ENCODE results near the gene BTD. TPM values are rescaled to one million over a fixed set of nuclear protein-coding genes. Genes with fewer than 3 reads are reported as not detected.
"Not testable (repeated sequence)": the region's sequence is repeated elsewhere in the genome, so short reads cannot be mapped to it uniquely, and the experiment has no call there.

BTD gene
- total RNA-seq, 1 donor from 2014 or later, result 2.6 TPM

GRCh38 chr3:15579051-15579450, 22.5 kb upstream of the BTD start:
- Mint-ChIP-seq H3K9me3 (no peaks in the 10 kb centered on the region), H3K27ac (no peak overlapping the region), H3K36me3 (ENCODE audit: low read depth) (peaks cover 23% of the 10 kb centered on the region), H3K4me3 (no peak overlapping the region), H3K4me1 (ENCODE audit: low read depth) (no peaks in the 10 kb centered on the region), H3K27me3 (ENCODE audit: insufficient read depth) (no peaks in the 10 kb centered on the region)
- DNase-seq (ENCODE audit: low spot score), result no peak
- intact Hi-C loops (cut with micrococcal nuclease), result no loop called here

GRCh38 chr3:15581471-15582394, 19.8 kb upstream of the BTD start:
- H3K27me3 Mint-ChIP-seq (ENCODE audit: insufficient read depth), result no peaks in the 10 kb centered on the region
- intact Hi-C loops (cut with micrococcal nuclease), result no loop called here
- H3K9me3 Mint-ChIP-seq, result no peaks in the 10 kb centered on the region
- H3K4me3 Mint-ChIP-seq, result no peak overlapping the region
- DNase-seq (ENCODE audit: low spot score), result no peak
- H3K36me3 Mint-ChIP-seq (ENCODE audit: low read depth), result peaks cover 34% of the 10 kb centered on the region
- no peak overlapping the region for H3K27ac Mint-ChIP-seq
- no peaks in the 10 kb centered on the region for H3K4me1 Mint-ChIP-seq (ENCODE audit: low read depth)

- Mint-ChIP-seq H3K9me3 (no peaks in the 10 kb centered on the region), H3K36me3 (ENCODE audit: low read depth) (peaks cover 29% of the 10 kb centered on the region), H3K4me3 (no peak overlapping the region), H3K27ac (no peak overlapping the region), H3K4me1 (ENCODE audit: low read depth) (no peaks in the 10 kb centered on the region), H3K27me3 (ENCODE audit: insufficient read depth) (no peaks in the 10 kb centered on the region)
- DNase-seq (ENCODE audit: low spot score), result no peak
- intact Hi-C loops (cut with micrococcal nuclease), result no loop called here
Measured at GRCh38 chr3:15585111-15585845, 16.3 kb upstream of the BTD start.

- peaks cover 15% of the 10 kb centered on the region for H3K36me3 Mint-ChIP-seq (ENCODE audit: low read depth)
- no peaks in the 10 kb centered on the region for H3K27me3 Mint-ChIP-seq (ENCODE audit: insufficient read depth)
- DNase-seq (ENCODE audit: low spot score), result no peak
- H3K9me3 Mint-ChIP-seq, result no peaks in the 10 kb centered on the region
- intact Hi-C loops (cut with micrococcal nuclease), result no loop called here
- H3K4me3 Mint-ChIP-seq, result no peak overlapping the region
- H3K27ac Mint-ChIP-seq, result no peak overlapping the region
- no peaks in the 10 kb centered on the region for H3K4me1 Mint-ChIP-seq (ENCODE audit: low read depth)
Measured at GRCh38 chr3:15591242-15591641, 10.3 kb upstream of the BTD start.

DNA sequence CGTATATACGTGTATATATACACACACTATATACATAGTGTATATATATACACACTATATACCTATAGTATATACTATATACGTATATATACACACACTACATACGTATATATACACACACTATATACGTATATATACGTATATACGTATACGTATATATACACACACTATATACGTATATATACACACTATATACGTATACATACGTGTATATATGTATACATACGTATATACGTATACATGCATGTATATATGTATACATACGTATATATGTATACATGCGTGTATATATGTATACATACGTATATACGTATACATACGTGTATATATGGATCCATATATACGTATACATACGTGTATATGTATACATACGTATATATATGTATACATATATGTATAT, 9.6 kb upstream of the BTD start:
- intact Hi-C loops (cut with micrococcal nuclease), result no loop called here
- Mint-ChIP-seq H3K36me3 (ENCODE audit: low read depth) (peaks cover 14% of the 10 kb centered on the region), H3K27ac (no peak overlapping the region), H3K9me3 (no peaks in the 10 kb centered on the region), H3K4me1 (ENCODE audit: low read depth) (no peaks in the 10 kb centered on the region), H3K4me3 (no peak overlapping the region), H3K27me3 (ENCODE audit: insufficient read depth) (no peaks in the 10 kb centered on the region)
- DNase-seq (ENCODE audit: low spot score), result no peak

- Mint-ChIP-seq H3K36me3 (ENCODE audit: low read depth) (peaks cover 20% of the 10 kb centered on the region), H3K9me3 (no peaks in the 10 kb centered on the region), H3K4me3 (no peak overlapping the region), H3K27ac (no peak overlapping the region), H3K4me1 (ENCODE audit: low read depth) (no peaks in the 10 kb centered on the region), H3K27me3 (ENCODE audit: insufficient read depth) (no peaks in the 10 kb centered on the region)
- DNase-seq (ENCODE audit: low spot score), result no peak
- intact Hi-C loops (cut with micrococcal nuclease), result no loop called here
Measured at GRCh38 chr3:15592968-15593367, 8.6 kb upstream of the BTD start.

GRCh38 chr3:15595955-15596354, 5.6 kb upstream of the BTD start:
- H3K36me3 Mint-ChIP-seq (ENCODE audit: low read depth), result peaks cover 25% of the 10 kb centered on the region
- DNase-seq (ENCODE audit: low spot score), result no peak
- H3K4me1 Mint-ChIP-seq (ENCODE audit: low read depth), result peaks cover 24% of the 10 kb centered on the region
- H3K4me3 Mint-ChIP-seq, result no peak overlapping the region
- H3K27me3 Mint-ChIP-seq (ENCODE audit: insufficient read depth), result no peaks in the 10 kb centered on the region
- intact Hi-C loops (cut with micrococcal nuclease), result no loop called here
- no peaks in the 10 kb centered on the region for H3K9me3 Mint-ChIP-seq
- no peak overlapping the region for H3K27ac Mint-ChIP-seq

DNA sequence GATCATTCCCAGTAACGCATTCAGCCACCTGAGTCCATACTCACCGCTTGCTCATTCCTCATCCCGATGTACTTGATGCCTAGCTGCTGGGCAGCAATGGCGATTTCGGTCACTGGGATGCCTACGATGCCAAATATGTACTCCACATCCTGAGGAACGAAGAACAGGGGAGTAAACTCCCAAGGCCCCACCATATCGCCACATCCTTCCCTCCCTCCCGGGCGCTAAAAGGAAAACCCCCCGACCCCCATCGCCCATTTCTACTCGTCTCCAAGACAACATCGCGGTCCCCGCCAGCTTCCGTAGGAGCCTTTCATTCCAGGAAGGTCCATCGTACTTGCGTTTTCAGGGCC, 523 bp upstream of the BTD start:
- Mint-ChIP-seq H3K36me3 (ENCODE audit: low read depth) (peaks cover 27% of the 10 kb centered on the region), H3K4me3 (peak overlapping the region; percentile 99), H3K4me1 (ENCODE audit: low read depth) (peaks cover 51% of the 10 kb centered on the region), H3K27me3 (ENCODE audit: insufficient read depth) (no peaks in the 10 kb centered on the region), H3K9me3 (peaks cover 6% of the 10 kb centered on the region), H3K27ac (peak overlapping the region; percentile 99)
- intact Hi-C loops (cut with micrococcal nuclease), result loop anchor here (1.0 to 10.0 kb wide), 20 partner anchors 29 to 1424 kb away; partner anchors contain the start of genes ANKRD28, CAPN7, CCDC174 and DPH3
- no peak for DNase-seq (ENCODE audit: low spot score)

GRCh38 chr3:15602146-15602536, 596 bp downstream of the BTD start:
- DNase-seq (ENCODE audit: low spot score), result no peak
- peak overlapping the region; percentile 99 for H3K4me3 Mint-ChIP-seq
- H3K4me1 Mint-ChIP-seq (ENCODE audit: low read depth), result peaks cover 51% of the 10 kb centered on the region
- H3K27ac Mint-ChIP-seq, result peak overlapping the region; percentile 99
- intact Hi-C loops (cut with micrococcal nuclease), result loop anchor here (5.0 to 10.0 kb wide), 3 partner anchors 663 to 1425 kb away; partner anchors contain the start of genes DPH3, LSM3, OXNAD1 and RFTN1
- peaks cover 21% of the 10 kb centered on the region for H3K36me3 Mint-ChIP-seq (ENCODE audit: low read depth)
- H3K9me3 Mint-ChIP-seq, result peaks cover 6% of the 10 kb centered on the region
- no peaks in the 10 kb centered on the region for H3K27me3 Mint-ChIP-seq (ENCODE audit: insufficient read depth)

DNA sequence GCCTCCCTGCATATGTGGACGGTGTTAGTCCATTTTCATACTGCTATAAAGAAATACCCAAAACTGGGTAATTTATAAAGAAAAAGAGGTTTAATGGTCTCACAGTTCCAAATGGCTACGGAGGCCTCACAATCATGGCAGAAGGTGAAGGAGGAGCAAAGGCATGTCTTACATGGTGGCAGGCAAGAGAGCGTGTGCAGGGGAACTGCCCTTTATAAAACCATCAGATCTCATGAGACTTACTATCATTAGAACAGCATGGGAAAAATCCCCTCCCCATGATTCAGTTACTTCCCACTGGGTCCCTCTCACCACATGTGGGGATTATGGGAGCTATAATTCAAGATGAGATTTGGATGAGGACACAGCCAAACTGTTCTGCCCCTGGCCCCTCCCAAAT, 1.3 kb downstream of the BTD start:
- H3K27me3 Mint-ChIP-seq (ENCODE audit: insufficient read depth); DNase-seq (ENCODE audit: low spot score); H3K9me3 Mint-ChIP-seq: not testable (repeated sequence)
- Mint-ChIP-seq H3K4me1 (ENCODE audit: low read depth) (peaks cover 51% of the 10 kb centered on the region), H3K36me3 (ENCODE audit: low read depth) (peaks cover 17% of the 10 kb centered on the region), H3K27ac (peak overlapping the region; percentile 99), H3K4me3 (peak overlapping the region; percentile 99)
- intact Hi-C loops (cut with micrococcal nuclease), result loop anchor here (5.0 to 10.0 kb wide), 3 partner anchors 662 to 1426 kb away; partner anchors contain the start of genes DPH3, LSM3, OXNAD1 and RFTN1

- intact Hi-C loops (cut with micrococcal nuclease), result loop anchor here (5.0 to 10.0 kb wide), 3 partner anchors 660 to 1427 kb away; partner anchors contain the start of genes DPH3, LSM3, OXNAD1 and RFTN1
- not testable (repeated sequence) for DNase-seq (ENCODE audit: low spot score); H3K36me3 Mint-ChIP-seq (ENCODE audit: low read depth); H3K27ac Mint-ChIP-seq; H3K27me3 Mint-ChIP-seq (ENCODE audit: insufficient read depth); H3K9me3 Mint-ChIP-seq
- H3K4me1 Mint-ChIP-seq (ENCODE audit: low read depth), result peaks cover 40% of the 10 kb centered on the region
- H3K4me3 Mint-ChIP-seq, result peak overlapping the region; percentile 17
Measured at GRCh38 chr3:15604584-15604983, 3.0 kb downstream of the BTD start.

DNA sequence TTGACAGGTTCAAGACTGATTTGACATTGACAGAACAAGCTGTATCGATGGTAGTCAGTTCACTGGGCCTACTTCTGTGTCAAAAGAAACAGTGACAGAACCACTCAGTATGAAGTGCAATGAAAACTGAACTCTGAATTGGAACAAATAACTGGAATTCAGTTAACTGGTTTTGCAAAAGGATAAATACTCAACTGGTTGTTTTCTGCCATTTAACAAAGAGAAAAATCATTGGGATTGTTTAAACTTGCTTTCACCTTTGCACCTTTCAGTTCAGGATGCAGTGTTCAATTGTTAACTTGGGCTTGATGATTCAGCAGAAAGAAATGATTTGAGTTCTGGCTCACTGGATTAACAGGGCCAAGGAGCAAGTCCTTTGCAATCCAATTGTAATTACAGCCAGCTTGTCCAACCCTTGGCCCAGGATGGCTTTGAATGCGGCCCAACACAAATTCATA, 4.9 kb downstream of the BTD start:
- peaks cover 6% of the 10 kb centered on the region for H3K9me3 Mint-ChIP-seq
- peaks cover 22% of the 10 kb centered on the region for H3K4me1 Mint-ChIP-seq (ENCODE audit: low read depth)
- intact Hi-C loops (cut with micrococcal nuclease), result loop anchor here (10.0 kb wide), 2 partner anchors 658 to 908 kb away; partner anchors contain the start of genes DPH3, OXNAD1 and RFTN1
- H3K36me3 Mint-ChIP-seq (ENCODE audit: low read depth), result peaks cover 6% of the 10 kb centered on the region
- H3K27ac Mint-ChIP-seq, result no peak overlapping the region
- no peaks in the 10 kb centered on the region for H3K27me3 Mint-ChIP-seq (ENCODE audit: insufficient read depth)
- H3K4me3 Mint-ChIP-seq, result no peak overlapping the region
- DNase-seq (ENCODE audit: low spot score), result no peak
